ENCODE measurements around the gene ADAMTS16.

The ADAMTS16 gene

DNA sequence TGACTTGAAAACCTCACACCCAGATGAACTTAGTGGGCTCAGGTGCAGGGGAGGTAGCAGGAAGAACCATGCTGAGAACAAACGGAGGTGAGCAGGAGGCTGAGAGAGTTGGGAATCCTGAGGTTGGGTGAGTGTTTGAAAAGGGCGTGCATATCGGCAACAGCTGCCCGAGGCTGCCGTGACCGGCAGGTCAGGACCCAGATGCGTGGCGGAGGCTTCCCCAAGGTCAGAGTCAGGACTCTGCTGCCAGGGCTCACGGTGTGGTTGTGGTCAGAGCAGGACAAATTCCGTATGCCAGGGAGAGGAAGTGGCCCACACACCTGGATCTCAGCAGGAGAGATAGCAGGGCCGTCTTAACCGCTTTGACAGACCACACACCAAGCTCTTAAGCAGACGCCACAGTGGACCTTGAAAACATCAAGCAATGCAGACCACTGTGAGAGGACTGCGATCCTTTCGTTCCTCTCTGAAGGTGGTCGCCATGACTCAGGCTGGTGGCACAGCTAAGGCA lies 43.1 kb downstream of the ADAMTS16 start:
- DNase-seq = no peak

GRCh38 chr5:5183933-5184332 lies 43.8 kb downstream of the ADAMTS16 start:
- no peak for DNase-seq

- no peak for DNase-seq
Measured at GRCh38 chr5:5188376-5189050, 48.4 kb downstream of the ADAMTS16 start.

DNA sequence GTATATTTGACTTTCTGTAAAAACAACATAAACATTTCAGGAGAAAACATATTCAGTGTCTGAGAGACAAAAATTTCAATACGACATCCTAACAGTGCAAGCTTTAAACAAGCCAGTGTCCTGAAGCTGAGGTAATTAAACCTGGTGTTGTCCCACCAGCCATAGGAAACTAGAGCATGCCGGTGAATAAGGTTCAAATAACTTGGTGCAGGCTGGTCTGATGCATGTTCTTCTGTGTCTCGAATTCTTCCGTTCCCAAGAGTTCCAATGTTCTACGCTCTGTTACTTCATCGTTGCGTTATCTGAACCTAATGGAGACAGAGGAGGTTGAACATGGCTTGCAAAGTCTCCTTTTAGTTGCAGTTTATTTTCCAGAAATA lies 48.9 kb downstream of the ADAMTS16 start:
- no peak for DNase-seq

DNA sequence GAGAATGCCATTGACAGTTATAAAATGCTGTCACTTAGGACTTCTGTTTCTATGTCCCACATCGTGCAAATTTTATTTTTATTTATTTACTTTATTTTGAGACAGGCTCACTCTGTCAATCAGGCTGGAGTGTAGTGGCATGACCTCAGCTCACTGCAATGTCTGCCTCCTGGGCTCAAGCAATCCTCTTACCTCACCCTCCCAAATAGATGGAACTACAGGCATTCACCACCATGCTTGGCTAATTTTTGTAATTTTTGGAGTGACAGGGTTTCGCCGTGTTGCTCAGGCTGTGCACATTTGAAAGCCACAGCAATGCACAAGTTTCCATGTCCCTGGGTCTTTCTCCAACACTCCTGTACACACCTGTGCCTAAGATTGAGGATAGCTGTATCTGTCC lies 51.8 kb downstream of the ADAMTS16 start:
- DNase-seq = no peak

DNA sequence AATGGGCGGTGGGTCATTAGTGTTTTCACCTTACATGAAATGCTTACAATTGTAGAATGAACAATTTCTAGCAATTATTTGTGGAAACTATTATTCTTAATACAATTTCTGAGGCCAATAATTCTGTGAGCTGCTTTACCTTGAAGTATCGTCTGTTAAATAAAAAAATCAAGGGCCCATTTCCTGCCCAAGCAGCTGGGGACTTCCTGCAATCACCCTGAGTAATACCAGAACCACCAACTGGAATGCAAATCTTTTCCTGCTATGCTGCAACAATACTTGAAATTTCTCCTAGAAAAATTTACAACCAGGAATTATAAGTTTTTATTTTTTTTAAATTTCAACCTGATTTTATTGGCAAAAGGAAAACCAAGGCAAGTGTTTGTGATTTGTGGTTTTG lies 52.6 kb downstream of the ADAMTS16 start:
- no peak for DNase-seq

- no peak for DNase-seq
Measured at GRCh38 chr5:5195128-5195918, 55.2 kb downstream of the ADAMTS16 start.

DNA sequence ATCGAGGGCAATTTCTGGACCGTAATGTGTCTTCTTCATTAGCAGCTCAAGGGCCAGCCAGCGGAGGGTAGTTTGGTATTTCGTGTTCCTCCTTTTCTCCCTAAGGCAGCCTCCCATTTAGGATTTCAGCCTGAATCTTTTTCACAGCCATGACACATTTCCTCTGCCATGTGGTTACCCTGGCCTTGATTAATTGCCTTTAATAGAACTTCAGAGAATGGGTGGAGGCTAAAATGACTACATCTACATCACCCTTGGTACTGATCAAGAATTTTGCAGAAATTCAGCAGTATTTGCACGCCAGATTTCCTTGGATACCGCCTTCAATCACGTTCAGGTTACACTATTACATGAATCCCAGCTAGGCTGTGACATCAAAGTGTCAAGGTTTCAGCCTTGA lies 58.0 kb downstream of the ADAMTS16 start:
- DNase-seq = no peak

DNA sequence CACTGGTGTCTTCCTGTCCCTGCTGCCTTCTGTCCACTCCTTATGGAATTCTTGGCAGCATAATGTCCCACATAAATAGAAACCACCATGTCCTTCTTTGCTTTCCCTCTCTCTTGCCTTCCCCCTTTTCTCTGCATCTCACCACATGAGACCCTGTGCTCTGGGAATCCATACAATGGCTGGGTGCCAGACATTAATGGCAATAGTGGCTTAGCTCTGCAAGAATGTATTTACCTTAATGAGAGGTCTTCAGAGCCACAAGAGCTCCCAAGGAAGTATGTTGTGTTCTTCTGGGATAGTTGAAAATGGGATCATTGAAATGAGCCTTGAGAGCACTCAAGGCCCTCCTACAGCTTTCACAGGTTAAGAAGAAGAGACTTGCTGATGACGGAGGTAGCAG lies 58.7 kb downstream of the ADAMTS16 start:
- DNase-seq = no peak

DNA sequence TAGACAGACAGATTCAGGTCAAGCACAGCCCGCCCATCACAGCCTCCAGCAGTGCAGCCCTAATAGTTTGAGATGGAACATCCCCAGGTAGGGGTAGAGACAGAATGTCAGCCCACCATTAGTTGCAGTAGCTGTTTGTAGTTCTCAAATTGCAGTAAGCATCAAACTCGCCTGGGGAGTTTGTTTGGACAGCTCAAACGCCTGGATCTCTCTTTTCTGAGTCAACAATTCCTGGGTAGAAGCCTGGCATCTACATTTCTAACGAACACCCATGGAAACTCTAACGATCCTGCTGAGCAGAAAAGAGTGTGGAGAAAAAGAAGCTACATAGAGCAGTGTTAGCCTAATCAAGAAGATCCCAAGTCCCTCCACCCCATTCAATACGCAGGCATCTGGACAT lies 59.4 kb downstream of the ADAMTS16 start:
- no peak for DNase-seq

DNA sequence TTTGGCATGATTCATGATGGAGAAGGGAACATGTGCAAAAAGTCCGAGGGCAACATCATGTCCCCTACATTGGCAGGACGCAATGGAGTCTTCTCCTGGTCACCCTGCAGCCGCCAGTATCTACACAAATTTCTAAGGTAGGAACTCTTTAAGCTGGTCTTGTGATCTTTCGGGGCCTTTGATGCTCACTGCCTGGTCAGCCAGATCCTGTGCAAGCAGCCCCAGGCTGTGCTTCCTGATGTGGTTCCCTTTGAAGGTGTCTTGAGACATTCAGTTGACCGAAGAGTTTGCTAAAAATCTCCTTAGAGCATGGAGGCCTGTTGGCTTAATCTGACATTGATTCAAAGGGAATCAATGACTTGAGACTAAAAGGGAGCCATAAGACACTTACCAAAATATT lies 60.0 kb downstream of the ADAMTS16 start:
- no peak for DNase-seq

GRCh38 chr5:5202321-5202720 lies 62.2 kb downstream of the ADAMTS16 start:
- no peak for DNase-seq

DNA sequence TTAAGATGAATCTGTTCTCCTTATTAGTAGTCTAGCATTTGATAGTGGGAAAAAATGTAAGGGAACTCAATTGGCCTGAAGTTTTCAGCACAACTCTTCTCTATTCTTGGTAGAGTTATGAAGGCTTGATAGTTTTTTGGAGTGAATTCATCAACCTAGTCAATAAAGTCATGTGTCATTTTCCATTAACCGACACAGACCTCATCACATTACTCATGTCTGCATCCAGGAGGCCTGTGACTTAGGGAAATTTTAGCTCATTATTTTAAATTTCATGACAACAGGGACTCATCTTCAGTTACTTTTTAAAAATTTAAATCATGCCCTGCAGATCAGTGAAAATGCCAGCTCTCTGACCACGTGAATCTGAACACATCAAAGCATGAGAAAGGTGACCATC lies 63.3 kb downstream of the ADAMTS16 start:
- DNase-seq = no peak

DNA sequence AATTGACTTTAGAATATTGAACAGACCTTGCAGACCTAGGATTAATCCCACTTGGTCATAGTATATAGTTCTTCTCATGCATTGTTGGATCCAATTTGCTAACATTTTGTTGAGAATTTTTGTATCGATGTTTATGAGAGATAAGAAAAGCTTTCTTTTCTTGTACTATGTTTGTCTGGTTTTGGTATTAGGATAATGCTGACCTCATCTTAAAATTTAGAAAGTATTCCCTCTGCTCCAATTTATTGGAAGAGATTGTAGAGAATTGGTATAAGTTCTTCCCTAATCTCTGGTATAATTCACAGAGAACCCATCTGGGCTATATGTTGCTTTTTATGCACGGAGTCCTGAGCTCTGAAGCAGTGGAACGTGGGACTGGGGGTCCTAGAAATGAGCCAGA lies 67.7 kb downstream of the ADAMTS16 start:
- no peak for DNase-seq

DNA sequence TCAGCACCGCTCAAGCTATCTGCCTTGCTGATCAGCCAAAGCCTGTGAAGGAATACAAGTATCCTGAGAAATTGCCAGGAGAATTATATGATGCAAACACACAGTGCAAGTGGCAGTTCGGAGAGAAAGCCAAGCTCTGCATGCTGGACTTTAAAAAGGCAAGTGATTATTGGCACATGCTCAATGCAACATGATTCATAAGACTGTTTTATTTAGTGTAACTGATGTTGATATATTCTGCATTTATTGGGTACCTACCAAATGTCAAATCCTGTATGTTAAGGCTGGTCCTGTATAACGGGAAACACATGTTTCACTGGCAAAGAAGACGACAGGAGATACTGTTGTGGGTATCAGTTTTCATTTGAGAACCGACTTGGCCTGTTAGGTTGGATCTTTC lies 69.0 kb downstream of the ADAMTS16 start:
- DNase-seq = no peak

DNA sequence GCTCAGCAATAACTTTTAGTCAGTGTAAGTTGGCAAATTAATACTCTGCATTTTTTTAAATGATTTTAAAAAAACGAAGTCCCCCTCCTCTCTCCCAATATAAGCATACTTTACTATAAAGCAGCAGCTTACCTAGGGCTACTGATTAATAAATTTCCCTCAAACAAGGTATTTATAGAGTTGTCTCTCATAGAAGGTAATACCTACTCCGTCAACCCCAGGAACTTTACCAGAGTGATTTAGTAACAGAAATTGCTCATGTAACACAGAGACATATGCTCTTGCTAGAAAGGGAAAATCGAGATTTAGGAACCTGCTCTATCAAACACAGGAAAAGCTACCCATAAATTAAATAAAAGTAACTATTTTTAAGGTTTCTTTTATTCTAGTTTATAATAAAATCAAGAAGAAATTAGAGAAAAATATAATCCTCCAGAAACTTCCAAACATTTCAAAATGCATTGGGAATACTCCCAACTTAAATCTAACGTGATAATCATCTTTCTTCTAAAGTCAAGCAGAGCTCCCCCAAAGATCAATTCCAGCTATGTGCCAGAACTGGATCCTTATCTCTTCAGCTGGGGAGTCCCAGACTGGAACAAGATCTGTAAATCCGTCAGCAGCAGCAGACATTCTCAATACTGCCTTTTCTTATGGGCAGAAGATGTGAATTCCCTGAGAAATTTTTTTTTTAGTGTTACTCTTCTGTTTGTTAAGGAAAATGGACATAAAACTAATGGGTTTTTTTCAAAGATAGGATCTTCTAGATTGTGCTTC lies 69.6 kb downstream of the ADAMTS16 start:
- DNase-seq = no peak

GRCh38 chr5:5217371-5217770 lies 77.2 kb downstream of the ADAMTS16 start:
- no peak for DNase-seq

DNA sequence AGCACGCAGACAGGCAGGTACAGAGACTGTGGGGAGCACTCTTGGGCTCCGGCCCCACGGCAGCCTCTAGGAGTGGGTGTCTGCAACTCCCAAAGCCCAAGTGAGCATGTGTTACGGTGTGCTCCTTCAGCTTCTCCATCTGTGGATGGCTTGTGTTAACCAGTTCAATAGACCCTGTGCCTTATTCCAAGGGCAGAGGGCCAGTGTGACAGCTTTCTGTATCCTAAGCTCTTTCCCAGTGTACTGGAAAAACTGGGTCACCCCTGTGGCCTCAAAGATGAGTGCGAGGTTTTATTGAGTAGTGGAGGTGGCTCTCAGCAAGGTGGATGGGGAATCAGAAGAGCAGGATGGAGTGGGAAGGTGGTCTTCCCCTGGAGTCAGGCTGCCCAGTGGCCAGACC lies 78.3 kb downstream of the ADAMTS16 start:
- no peak for DNase-seq

DNA sequence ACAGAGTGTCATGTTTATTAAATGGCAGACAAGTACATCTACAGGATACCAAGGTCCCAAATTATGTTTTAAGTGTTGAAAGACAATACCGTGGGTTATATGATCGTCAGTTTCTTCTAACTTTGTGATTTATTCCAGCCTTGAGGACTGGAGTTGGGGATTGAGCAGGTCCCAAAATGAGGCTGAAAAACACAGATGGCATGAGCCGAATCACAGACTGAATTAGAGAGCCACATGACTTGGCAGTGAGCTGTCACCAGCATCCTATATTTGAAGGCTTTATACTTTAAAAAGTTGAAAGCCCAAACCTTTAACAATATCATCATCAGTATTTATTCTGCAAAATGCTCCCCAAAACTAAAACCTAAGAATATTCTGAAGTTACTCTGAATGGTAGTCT lies 79.4 kb downstream of the ADAMTS16 start:
- no peak for DNase-seq

- DNase-seq = no peak
Measured at GRCh38 chr5:5220901-5221631, 80.9 kb downstream of the ADAMTS16 start.

- DNase-seq = no peak
Measured at GRCh38 chr5:5221724-5222123, 81.6 kb downstream of the ADAMTS16 start.

DNA sequence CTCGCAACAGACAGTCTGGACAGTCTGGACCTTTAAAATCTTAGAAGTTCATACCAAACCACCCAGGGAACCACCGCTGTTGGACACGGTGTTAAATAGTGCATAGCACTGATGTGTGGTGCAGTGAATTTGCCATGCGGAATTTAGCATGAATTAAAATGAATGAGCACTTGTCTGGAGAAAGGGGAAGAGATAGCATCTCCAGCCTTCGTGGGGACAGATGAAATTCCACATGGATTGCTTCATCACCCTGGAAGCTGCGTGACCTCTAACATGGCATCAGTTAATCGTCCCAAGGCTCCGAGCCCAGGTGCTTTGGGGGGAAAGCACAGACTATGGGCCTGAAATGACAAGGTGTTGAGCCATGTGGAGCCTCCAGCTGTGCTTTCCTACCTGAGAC lies 91.4 kb downstream of the ADAMTS16 start:
- DNase-seq = no peak

DNA sequence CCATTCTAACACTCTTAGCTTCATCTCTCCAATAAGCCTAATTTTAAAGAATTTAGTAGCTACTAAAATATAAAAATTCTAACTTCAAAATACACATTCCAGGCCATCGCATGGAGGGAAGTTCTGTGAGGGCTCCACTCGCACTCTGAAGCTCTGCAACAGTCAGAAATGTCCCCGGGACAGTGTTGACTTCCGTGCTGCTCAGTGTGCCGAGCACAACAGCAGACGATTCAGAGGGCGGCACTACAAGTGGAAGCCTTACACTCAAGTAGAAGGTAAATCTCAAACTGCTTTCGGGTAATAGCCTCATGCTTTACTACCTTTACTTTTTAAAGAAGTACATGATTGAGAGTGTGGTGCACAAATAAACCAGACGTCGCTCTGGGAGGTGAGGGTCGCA lies 94.8 kb downstream of the ADAMTS16 start:
- no peak for DNase-seq
